SU-DHL-6 (cell line): ENCODE results near the gene TMEM170B.

ENCODE experiments used
- H2AFZ ChIP-seq: fragments of 200-600 bp; sonication (generic); 2 replicates; pipeline ENCODE4 v1.6.1; 2014; ENCODE audit warnings: low read depth, mild to moderate bottlenecking, moderate library complexity, mixed read lengths, antibody characterized with exemption, low read length; ENCODE audit not compliant: severe bottlenecking
- H3F3A ChIP-seq: fragments of 200-600 bp; shearing (Covaris generic); 2 replicates; pipeline ENCODE4 v1.6.0; 2016; ENCODE audit warnings: antibody characterized with exemption, mild to moderate bottlenecking; ENCODE audit not compliant: insufficient read depth
- H3K27ac ChIP-seq: fragments of 200-600 bp; sonication (generic); 2 replicates; pipeline ENCODE4 v1.5.1; 2016; ENCODE audit warnings: low read depth, mild to moderate bottlenecking, low read length, moderate library complexity, mixed read lengths
- H3K27me3 ChIP-seq: fragments of 200-600 bp; sonication (generic), shearing (Covaris generic); 2 replicates; pipeline ENCODE4 v1.6.0; 2014; ENCODE audit warnings: mild to moderate bottlenecking, low read length
- H3K36me3 ChIP-seq: fragments of 200-600 bp; sonication (generic); 2 replicates; pipeline ENCODE4 v1.6.1; 2014; ENCODE audit warnings: mild to moderate bottlenecking, low read length, mixed read lengths
- H3K4me2 ChIP-seq: fragments of 300-600, 200-600 bp; shearing (Covaris generic), sonication (generic); 2 replicates; pipeline ENCODE4 v1.6.0; 2014; ENCODE audit warnings: low read length, low read depth, mild to moderate bottlenecking; ENCODE audit not compliant: poor library complexity, severe bottlenecking
- H3K4me3 ChIP-seq: fragments of 200-600 bp; sonication (generic); 2 replicates; pipeline ENCODE4 v1.5.1; 2014; ENCODE audit warnings: antibody characterized with exemption, low read length, mild to moderate bottlenecking, mixed read lengths; ENCODE audit not compliant: insufficient read depth, poor library complexity, severe bottlenecking
- H3K79me2 ChIP-seq: fragments of 200-600 bp; sonication (generic); 2 replicates; pipeline ENCODE4 v1.6.1; 2014; ENCODE audit warnings: mild to moderate bottlenecking, low read length, moderate library complexity; ENCODE audit not compliant: insufficient read depth
- H3K9ac ChIP-seq: fragments of 200-600 bp; sonication (generic); 2 replicates; pipeline ENCODE4 v1.7.0; 2014; ENCODE audit warnings: mild to moderate bottlenecking, low read length
- H3K9me2 ChIP-seq: fragments of 200-600 bp; sonication (generic); replicated peaks from 2 replicates; pipeline ENCODE4 v1.6.1; 2014; ENCODE audit warnings: low read length; ENCODE audit not compliant: insufficient read depth
- H3K9me3 ChIP-seq: fragments of 200-600 bp; sonication (generic); 2 replicates; pipeline ENCODE4 v1.6.1; 2014; ENCODE audit warnings: low read length, mixed read lengths; ENCODE audit not compliant: insufficient read depth
- H4K20me1 ChIP-seq: fragments of 200-600 bp; sonication (generic); 2 replicates; pipeline ENCODE4 v1.6.1; 2014; ENCODE audit warnings: low read depth, mild to moderate bottlenecking, antibody characterized with exemption, low read length, moderate library complexity, mixed read lengths
- EZH2phosphoT487 ChIP-seq: fragments of 200-600 bp; sonication (generic), shearing (Covaris generic); conservative IDR thresholded peaks from 2 replicates; pipeline ENCODE4 v1.6.1; 2018; ENCODE audit warnings: mild to moderate bottlenecking, antibody characterized with exemption, low read length, moderate library complexity, mixed read lengths
- TF ChIP-seq, protein P1 (sequence below): fragments of 200-600 bp; sonication (generic); IDR thresholded peaks from one replicate; pipeline ENCODE4 v1.5.1; 2017; ENCODE audit warnings: antibody characterized with exemption, mild to moderate bottlenecking, low read length, moderate library complexity; ENCODE audit not compliant: insufficient read depth, poor library complexity, severe bottlenecking

Gene TMEM170B

DNA sequence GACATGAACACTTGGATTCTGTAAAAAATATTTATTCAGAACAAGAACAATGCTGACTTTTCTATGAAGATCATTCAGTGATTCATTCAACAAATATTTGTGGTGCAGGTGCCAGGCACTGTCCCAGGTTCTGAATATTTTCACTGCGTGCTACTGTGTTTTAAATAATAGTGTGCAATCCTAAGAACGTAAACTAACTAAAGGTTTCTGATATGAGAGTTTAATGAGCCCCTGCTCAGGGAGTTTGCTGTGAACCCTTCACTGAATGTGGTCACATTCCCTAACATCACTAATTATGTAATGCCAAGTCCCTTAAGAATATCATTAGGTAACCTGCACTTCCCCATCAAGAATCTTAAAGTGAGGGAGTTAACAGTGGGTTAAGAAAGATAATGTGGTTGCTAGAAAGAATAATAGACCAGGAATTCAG lies 1.7 kb upstream of the TMEM170B start:
- H4K20me1 ChIP-seq = 0 out of 2 replicates have a peak, but pooled peaks cover 11% of the 10 kb centered on the region
- TF ChIP-seq, protein P1, sequence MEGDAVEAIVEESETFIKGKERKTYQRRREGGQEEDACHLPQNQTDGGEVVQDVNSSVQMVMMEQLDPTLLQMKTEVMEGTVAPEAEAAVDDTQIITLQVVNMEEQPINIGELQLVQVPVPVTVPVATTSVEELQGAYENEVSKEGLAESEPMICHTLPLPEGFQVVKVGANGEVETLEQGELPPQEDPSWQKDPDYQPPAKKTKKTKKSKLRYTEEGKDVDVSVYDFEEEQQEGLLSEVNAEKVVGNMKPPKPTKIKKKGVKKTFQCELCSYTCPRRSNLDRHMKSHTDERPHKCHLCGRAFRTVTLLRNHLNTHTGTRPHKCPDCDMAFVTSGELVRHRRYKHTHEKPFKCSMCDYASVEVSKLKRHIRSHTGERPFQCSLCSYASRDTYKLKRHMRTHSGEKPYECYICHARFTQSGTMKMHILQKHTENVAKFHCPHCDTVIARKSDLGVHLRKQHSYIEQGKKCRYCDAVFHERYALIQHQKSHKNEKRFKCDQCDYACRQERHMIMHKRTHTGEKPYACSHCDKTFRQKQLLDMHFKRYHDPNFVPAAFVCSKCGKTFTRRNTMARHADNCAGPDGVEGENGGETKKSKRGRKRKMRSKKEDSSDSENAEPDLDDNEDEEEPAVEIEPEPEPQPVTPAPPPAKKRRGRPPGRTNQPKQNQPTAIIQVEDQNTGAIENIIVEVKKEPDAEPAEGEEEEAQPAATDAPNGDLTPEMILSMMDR = no peak
- no peak for TF ChIP-seq EZH2phosphoT487
- peak overlapping the region; percentile 73 for H3K4me2 ChIP-seq
- peaks cover 30% of the 10 kb centered on the region; the same call in 1 of the 2 replicates for H3F3A ChIP-seq
- H3K36me3 ChIP-seq = no peaks in the 10 kb centered on the region
- H3K9me3 ChIP-seq = no peaks in the 10 kb centered on the region
- H3K27ac ChIP-seq = no peak overlapping the region
- H3K27me3 ChIP-seq = no peaks in the 10 kb centered on the region
- no peak overlapping the region for H2AFZ ChIP-seq
- H3K79me2 ChIP-seq = no peaks in the 10 kb centered on the region
- no peaks in the 10 kb centered on the region for H3K9me2 ChIP-seq
- no peak overlapping the region for H3K4me3 ChIP-seq
- no peak overlapping the region for H3K9ac ChIP-seq

DNA sequence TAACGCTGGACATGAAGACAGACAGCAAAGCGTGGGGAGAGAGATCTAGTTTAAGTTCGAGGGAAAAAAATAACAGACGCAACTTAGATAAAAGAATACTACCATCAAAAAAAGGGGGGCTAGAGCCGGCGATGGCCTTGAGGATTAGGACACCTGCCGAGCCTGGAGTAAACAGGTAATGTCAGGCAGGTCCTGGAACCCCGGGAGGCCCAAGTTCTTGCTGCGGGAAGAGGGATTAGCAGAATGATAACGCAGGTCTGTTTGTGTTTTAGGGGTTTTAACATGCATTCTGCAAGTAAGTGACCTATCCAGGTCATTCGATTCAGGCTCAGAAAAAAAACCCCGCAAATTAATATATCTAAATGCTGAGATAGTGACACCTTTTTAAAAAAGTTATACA lies 754 bp upstream of the TMEM170B start:
- no peaks in the 10 kb centered on the region for H3K79me2 ChIP-seq
- H3K9ac ChIP-seq = peak overlapping the region; percentile 76
- TF ChIP-seq EZH2phosphoT487 = no peak
- TF ChIP-seq, protein P1 = no peak
- peak overlapping the region; percentile 73 for H3K4me2 ChIP-seq
- no peaks in the 10 kb centered on the region for H3K9me2 ChIP-seq
- H3K9me3 ChIP-seq = no peaks in the 10 kb centered on the region
- peak overlapping the region; percentile 44 for H3K27ac ChIP-seq
- H3K36me3 ChIP-seq = no peaks in the 10 kb centered on the region
- H2AFZ ChIP-seq = peak overlapping the region; percentile 86
- peaks cover 30% of the 10 kb centered on the region; the same call in 1 of the 2 replicates for H3F3A ChIP-seq
- peak overlapping the region; percentile 77 for H3K4me3 ChIP-seq
- H4K20me1 ChIP-seq = 0 out of 2 replicates have a peak, but pooled peaks cover 11% of the 10 kb centered on the region
- no peaks in the 10 kb centered on the region for H3K27me3 ChIP-seq

DNA sequence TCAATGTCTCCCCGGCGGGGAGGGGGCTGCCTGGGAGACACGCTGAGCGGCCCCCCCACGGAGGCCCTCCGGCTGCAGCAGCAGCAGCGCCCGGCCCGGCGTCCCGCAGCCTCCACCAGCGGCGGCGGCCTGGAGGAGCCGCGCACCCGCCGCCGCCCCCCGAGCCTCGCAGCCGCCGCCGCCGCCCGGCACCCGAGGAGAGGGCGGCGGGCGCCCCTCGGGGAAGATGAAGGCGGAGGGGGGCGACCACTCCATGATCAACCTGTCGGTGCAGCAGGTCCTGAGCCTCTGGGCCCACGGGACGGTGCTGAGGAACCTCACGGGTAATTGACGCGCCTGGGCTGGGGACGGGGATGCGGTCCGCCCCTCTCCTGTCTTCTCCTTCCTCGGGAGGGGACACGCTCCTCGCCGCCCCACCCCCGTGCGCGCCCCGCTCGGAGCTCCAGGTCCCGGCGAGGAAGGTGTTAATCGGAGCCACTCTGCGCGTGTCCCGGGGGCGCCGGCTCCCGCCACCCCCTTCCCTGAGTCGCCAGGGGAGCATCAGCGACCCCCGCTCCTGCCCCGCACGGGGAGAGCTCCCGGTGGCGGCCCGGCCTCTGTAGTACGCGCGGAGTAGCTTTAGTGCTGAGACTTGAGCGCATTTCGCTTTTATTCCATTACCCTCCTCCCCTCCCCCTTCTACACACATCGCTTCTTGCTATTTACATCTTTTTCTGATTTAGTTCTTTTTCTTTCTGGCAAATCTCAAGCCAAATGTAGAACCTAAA lies 686 bp downstream of the TMEM170B start:
- Histone ChIP-seq H3K9me3 (no peaks in the 10 kb centered on the region), H2AFZ (peak overlapping the region; percentile 70), H3K9me2 (no peaks in the 10 kb centered on the region), H4K20me1 (0 out of 2 replicates have a peak, but pooled peaks cover 13% of the 10 kb centered on the region), H3K36me3 (no peaks in the 10 kb centered on the region), H3K27ac (0 out of 2 replicates have a peak overlapping the region, but pooled peaks have one; percentile 43), H3K4me2 (peak overlapping the region; percentile 75), H3K27me3 (no peaks in the 10 kb centered on the region), H3F3A (peaks cover 28% of the 10 kb centered on the region; the same call in 1 of the 2 replicates), H3K9ac (peak overlapping the region; percentile 76), H3K4me3 (peak overlapping the region; percentile 77), H3K79me2 (no peaks in the 10 kb centered on the region)
- no peak; the same call in 1 of the 2 replicates for TF ChIP-seq EZH2phosphoT487
- TF ChIP-seq, protein P1 = no peak
